AG04450 (cell line): ENCODE measurements around the gene OR52B4. TPM values are rescaled to one million over a fixed set of nuclear protein-coding genes. Genes with fewer than 3 reads are reported as not detected.
"Not testable (repeated sequence)": the region's sequence is repeated elsewhere in the genome, so short reads cannot be mapped to it uniquely, and the experiment has no call there.

Experiments
- CTCF ChIA-PET: fragments of 300-600, 350-600 bp; formaldehyde crosslinking; extraction: SDS; loops from one replicate; lab custom pipeline; 2022; ENCODE audit warnings: antibody characterized with exemption, inconsistent platforms; lab: Charles Lee
- POLR2A ChIA-PET: fragments of 350-600 bp; formaldehyde crosslinking; extraction: SDS; loops from one replicate; lab custom pipeline; 2021; ENCODE audit warnings: antibody characterized with exemption, inconsistent platforms; lab: Yijun Ruan, JAX
- DNase-seq: peaks from one replicate; pipeline ENCODE4 v3.0.0-alpha.2; 2011; ENCODE audit warnings: low read depth, low spot score
- H3K27ac ChIP-seq: one replicate; pipeline ENCODE4 v1.5.1; 2012; ENCODE audit warnings: low read depth, low read length, control low read depth
- H3K27me3 ChIP-seq: one replicate; pipeline ENCODE4 v1.6.0; 2012; ENCODE audit warnings: low read length; ENCODE audit not compliant: control insufficient read depth, insufficient read depth
- H3K4me3 ChIP-seq: 2 replicates; pipeline ENCODE4 v1.5.1; 2011; ENCODE audit warnings: mild to moderate bottlenecking, low read depth, low read length, control low read depth
- H3K9me3 ChIP-seq: 2 replicates; pipeline ENCODE4 v1.5.1; 2012; ENCODE audit warnings: low read length; ENCODE audit not compliant: control insufficient read depth, insufficient read depth
- CTCF ChIP-seq: IDR thresholded peaks from 2 replicates; pipeline ENCODE4 v1.5.1; 2011; ENCODE audit warnings: low read depth, low read length, control low read depth, inconsistent platforms
- polyA plus RNA-seq: library from polyadenylated mRNA; depleted of rRNA; stranded (reverse); fragments of >200 nt; gene quantifications from 2 replicates; pipeline ENCODE4 v1.2.3, GENCODE V29; 2011; rRNA removed

OR52B4 gene
- polyA plus RNA-seq, 1 experiment: not detected

- no peak for TF ChIP-seq CTCF
- ChIA-PET CTCF (no interaction called here), POLR2A (no interaction called here)
- Histone ChIP-seq H3K4me3 (no peak overlapping the region), H3K27me3 (no peaks in the 10 kb centered on the region), H3K9me3 (no peaks in the 10 kb centered on the region), H3K27ac (no peak overlapping the region)
- no peak for DNase-seq
Observed at GRCh38 chr11:4375431-4376140, 7.4 kb upstream of the OR52B4 start.

- no peaks in the 10 kb centered on the region for H3K27me3 ChIP-seq
- ChIA-PET CTCF (no interaction called here), POLR2A (no interaction called here)
- H3K9me3 ChIP-seq: no peaks in the 10 kb centered on the region
- no peak overlapping the region for H3K4me3 ChIP-seq
- DNase-seq: no peak
- no peak for TF ChIP-seq CTCF
- no peak overlapping the region for H3K27ac ChIP-seq
Observed at GRCh38 chr11:4370166-4370565, 2.0 kb upstream of the OR52B4 start.

GRCh38 chr11:4348142-4348541 is 20.0 kb downstream of the OR52B4 start:
- H3K9me3 ChIP-seq, H3K27me3 ChIP-seq, POLR2A ChIA-PET, DNase-seq, H3K27ac ChIP-seq, H3K4me3 ChIP-seq, CTCF ChIA-PET: not testable (repeated sequence)

- H3K9me3 ChIP-seq, CTCF ChIA-PET, H3K27ac ChIP-seq, POLR2A ChIA-PET, H3K27me3 ChIP-seq, H3K4me3 ChIP-seq, DNase-seq: not testable (repeated sequence)
Observed at GRCh38 chr11:4345366-4345765, 22.8 kb downstream of the OR52B4 start.

GRCh38 chr11:4334356-4334755 is 33.8 kb downstream of the OR52B4 start:
- H3K4me3 ChIP-seq, H3K27ac ChIP-seq, CTCF ChIA-PET, H3K9me3 ChIP-seq, DNase-seq, POLR2A ChIA-PET, H3K27me3 ChIP-seq: not testable (repeated sequence)

Other genes with a start within 250 kb of the OR52B4 start
- gene TRIM21, start 25.3 kb upstream of the OR52B4 start, polyA plus RNA-seq: 25.0 and 27.4 TPM in 2 replicates
- not detected in 2 replicates for gene OR52K2, start 80.9 kb upstream of the OR52B4 start, polyA plus RNA-seq
- not detected in 2 replicates for gene OR52K1, start 114.3 kb upstream of the OR52B4 start, polyA plus RNA-seq
- not detected in 2 replicates for gene OR52M1, start 176.8 kb upstream of the OR52B4 start, polyA plus RNA-seq
- not detected in 2 replicates for gene OR52I2, start 213.4 kb upstream of the OR52B4 start, polyA plus RNA-seq
- gene OR52I1, start 225.7 kb upstream of the OR52B4 start, polyA plus RNA-seq: not detected in 2 replicates
- 6.4 and 6.9 TPM in 2 replicates for gene TRIM68, start 239.8 kb upstream of the OR52B4 start, polyA plus RNA-seq